ENCODE measurements around the gene DNAJC24.
"Not testable (repeated sequence)": the region's sequence is repeated elsewhere in the genome, so short reads cannot be mapped to it uniquely, and the experiment has no call there.

DNAJC24 gene, protein sequence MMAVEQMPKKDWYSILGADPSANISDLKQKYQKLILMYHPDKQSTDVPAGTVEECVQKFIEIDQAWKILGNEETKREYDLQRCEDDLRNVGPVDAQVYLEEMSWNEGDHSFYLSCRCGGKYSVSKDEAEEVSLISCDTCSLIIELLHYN

DNA sequence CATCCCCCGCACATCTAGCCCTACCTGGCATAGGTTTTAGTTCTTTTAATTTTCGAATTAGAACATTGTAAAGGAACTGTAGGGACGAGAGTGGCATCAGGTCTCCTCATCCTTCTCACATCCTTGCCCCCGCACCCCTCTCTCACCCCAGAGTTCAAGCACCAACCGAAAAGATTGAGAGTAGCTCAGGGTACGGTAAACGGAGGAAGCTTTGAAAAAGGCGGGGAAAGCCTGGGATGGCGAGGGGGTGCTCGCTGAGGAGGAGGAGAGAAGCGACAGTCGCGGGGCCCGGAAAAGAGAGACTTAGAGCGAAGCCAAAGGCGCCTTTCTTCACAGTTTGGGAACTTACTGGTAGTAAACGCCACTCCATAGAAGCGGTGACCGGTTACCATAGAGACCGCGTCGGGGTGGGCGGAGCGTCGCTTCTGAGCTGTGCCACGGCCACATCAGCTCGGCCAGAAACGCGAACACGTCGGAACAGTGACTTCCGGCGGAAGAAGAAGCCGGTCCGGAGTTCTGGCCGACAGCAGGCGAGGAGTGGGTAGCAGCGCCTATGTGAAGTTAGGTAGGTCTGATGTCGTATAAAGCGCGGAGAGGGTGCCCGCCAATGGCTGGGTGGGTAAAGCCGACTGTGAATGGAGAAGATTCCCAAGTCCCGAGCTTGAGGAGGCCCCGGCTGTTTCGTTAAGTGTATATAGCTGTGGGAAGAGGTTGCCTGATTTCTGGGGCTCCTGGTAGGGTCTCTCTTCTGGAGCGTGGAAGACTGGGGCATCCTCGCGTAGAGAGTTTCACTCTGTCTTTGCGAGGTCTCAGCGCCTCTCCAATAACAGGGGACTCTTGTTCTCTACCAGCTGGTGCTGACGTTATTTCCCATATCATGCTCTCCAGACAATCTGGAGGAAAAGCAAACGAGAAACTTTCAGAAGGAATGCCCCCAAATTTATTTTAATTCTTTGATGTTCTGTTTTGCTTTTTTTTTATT, at the start of gene DNAJC24, which contains the start of gene DCDC1:
DNAJC24 (plus strand) TSS at position 513 of the 982 bp plus-strand sequence. CDS start 889 bp downstream, outside the sequence.
DCDC1 (minus strand) TSS at position 392 of the 982 bp plus-strand sequence. CDS start 41,459 bp downstream, outside the sequence.
- peak; percentile 92 for DNase-seq (ENCODE audit: low read depth)

DNA sequence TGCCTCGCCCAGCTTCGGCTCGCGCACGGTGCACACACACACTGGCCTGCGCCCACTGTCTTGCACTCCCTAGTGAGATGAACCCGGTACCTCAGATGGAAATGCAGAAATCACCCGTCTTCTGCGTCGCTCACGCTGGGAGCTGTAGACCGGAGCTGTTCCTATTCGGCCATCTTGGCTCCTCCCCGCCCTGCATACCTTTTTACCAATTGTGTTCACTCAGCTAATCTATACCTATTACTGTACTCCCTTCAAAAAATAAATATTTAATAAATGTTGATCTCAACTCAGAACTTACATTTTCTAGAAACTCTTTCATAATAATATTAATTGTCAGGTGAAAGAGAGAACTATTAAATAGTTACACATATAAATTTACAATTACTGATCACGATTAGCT, 48.2 kb upstream of the DNAJC24 start:
- not testable (repeated sequence) for DNase-seq (ENCODE audit: low read depth)

DNA sequence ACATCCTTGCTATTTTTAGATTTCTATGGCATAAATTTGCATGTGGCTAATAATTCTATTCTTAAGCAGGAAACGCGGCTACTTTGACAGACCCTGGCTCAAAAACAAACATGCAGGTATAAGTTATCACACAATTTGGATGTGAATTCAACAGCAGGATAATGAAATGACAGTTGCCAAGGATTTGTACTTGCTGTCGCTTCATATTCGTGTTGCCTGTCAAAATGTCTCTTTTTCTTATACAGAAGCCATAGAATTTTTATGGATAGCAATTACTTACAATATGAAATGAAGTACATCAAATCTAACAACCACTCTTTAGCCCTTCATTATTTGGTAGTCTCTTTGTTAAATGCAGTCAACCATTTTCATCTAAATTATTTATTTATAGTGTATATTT, 46.5 kb upstream of the DNAJC24 start:
- no peak for DNase-seq (ENCODE audit: low read depth)

DNA sequence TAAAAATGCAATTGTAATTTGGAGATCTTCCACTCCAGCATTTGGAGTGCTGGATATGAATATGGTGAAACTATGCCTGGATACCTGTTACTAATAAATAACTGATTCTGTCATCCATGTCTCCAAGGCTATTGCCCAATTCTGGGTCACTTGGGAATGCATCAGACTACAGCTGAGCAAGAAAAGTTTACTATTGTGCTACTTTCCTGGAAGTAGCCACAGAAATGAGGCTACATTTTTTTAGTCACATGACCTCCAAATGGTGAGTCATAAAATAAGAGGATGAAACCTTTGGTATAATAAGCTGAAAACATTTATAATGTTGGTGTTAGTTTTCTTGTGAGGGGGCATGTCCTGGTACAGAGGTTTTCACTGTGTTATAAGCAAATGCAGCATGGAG, 44.5 kb upstream of the DNAJC24 start:
- DNase-seq (ENCODE audit: low read depth), result peak; percentile 47

DNA sequence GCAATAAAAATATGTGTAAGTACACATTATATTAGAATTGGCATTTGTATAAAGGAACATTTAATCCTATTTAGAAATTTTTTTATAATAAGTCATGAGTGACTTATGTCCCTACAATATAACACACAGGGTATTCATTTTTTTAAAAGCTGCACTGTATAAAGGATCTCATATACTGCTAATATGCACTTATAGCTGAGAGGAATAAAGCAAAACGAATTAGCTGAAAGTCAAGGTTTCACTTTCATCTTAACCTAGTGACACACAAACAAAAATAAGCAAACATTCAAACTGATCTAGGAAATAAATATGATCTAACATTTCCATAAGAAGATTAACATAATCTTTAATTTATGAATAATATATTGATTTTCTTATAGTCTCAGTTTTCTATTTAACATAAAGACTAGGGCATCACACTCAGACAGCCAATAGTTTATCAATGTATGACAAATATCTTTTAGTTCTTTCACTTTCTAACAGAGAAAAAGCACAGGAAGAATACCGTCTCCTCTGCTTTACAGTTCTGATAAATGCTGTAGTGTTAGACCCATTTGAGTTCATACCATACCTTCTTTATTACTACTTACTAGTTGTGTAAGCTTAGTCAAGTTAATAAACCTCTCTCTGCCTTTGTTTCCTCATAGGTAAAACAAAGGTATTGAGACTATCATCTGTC, 43.1 kb upstream of the DNAJC24 start:
- DNase-seq (ENCODE audit: low read depth), result no peak

DNA sequence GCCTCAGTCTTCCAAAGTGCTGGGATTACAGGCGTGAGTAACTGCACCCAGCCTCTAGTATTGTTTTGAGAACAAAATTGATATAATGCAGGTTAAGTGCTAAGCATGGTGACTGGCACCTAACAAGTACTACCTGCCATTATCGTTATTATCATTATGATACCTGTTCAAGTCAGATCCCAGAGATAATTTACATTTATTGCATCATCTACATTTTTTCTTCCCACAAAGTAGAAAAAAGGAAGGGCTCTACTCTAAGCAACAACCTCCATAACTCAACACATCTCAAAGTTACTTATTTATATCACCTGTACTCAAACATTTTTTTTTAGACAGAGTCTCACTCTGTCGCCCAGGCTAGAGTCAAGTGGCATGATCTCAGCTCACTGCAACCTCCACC, 42.2 kb upstream of the DNAJC24 start:
- DNase-seq (ENCODE audit: low read depth), result no peak

DNA sequence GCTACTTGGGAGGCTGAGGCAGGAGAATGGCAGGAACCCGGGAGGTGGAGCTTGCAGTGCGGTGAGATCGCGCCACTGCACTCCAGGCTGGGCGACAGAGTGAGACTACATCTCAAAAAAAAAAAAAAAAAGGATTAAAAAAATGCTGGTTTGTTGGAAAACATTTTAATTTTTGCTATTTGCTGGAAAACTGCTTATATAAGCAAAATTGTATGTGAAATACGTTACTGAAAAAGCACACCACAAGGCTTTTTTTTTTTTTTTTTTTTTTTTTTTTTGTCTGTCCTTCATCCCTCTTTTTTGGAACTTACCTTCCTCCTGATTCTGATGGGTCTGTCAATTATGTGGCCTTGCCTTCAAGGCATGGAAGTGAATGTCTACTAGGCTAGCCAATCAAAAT, 41.0 kb upstream of the DNAJC24 start:
- no peak for DNase-seq (ENCODE audit: low read depth)

DNA sequence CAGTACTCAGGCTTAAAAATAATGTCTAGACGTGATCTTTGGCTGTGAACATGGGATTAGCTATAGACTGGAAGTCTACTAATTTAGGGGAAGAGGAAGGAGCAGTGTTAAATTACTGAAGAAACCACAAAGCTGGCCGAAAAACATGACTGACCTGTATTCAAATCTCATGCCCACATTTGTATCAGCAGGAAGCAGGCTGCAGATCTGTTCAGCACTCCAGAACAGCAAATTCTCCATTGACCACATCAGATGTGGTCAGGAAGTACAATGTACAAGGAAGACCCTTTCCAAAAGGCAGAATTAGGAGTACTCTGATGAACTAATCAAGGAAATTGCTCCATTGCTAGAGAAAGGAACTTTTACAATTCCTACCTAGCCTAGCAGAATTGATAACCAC, 31.9 kb upstream of the DNAJC24 start:
- DNase-seq (ENCODE audit: low read depth), result no peak

DNA sequence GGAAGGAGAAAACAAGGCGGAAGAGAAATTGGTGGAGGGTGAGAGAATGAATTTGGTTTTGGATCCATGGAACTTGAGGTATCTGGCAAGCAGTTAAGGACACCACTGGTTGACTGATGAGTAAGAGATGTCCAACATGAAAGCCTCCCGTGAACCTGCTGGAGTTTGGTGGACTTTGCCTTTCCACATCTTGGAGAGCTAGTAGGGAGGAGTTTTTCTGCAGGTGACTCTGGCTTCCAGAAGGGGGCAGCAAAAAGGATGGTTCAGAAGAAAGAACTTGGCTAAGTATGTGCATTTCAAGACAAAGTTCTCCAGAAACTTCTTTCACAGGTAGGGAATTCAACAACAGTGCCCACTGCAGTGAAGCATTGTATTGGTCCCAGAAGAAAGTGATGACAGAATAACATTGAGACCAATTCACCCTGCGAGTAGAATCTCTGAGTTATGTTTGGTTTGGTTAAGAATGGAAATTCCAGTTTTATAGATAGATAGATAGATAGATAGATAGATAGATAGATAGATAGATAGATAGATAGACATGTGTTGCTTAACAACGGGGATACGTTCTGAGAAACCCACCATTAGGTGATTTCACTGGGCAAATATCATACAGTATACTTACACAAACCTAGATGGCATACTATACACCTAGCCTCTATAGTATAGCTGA, 28.6 kb upstream of the DNAJC24 start:
- DNase-seq (ENCODE audit: low read depth), result peak; percentile 44

DNA sequence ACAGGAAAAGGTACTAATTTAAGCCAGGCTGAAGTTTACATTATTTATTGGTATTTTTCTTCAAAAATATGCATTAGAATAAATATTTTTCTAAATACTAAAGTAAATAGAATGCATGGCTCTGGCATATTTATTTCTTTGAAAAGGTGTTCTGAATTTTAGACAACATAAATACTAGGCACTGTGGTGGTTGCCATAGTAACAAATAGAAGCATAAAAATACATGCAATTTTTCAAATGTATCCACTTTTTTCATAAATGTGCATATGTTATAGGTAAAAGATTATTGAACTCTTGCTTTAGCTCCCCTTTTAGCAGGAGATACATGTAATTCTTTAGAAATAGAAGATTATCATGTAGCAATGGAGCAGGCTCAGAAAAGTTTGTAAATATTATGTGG, 18.5 kb upstream of the DNAJC24 start:
- DNase-seq (ENCODE audit: low read depth), result no peak

DNA sequence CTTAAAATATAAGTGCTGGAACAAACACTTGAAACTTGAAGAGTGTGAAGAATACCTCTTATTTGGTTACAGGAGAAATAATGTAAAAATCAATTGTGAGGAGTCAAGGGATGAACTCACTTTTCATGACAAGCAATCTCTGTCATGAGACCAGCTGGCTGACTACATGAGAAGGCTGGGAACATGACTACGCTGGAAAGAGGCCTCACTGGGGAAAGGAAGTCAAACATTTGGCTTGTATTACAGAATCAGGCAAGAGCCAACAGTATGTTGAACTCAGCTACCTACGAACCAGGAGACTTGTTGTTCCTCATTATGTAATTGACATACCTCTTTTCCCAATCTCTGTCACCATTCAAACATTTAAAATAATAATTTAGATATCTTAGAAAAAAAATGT, 14.5 kb upstream of the DNAJC24 start:
- DNase-seq (ENCODE audit: low read depth), result no peak

DNA sequence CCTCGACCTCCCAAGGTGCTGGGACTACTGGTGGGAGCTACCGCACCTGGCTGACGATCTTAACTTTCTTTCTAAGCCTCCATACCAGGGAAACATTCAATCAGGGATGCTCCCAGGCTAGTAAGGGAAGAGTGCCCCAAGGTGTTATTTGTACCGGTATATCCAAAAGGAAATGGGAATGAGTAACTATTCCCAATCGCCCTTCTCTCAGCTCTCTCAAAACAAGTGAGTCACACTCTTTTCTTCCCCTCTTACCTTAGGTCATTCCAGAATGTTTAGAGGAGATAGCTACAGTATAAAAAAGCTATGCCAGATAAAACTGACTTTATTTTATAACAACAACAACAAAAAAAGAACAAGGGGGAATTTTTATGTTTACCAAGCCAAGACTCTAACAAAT, 13.8 kb upstream of the DNAJC24 start:
- DNase-seq (ENCODE audit: low read depth), result no peak

DNA sequence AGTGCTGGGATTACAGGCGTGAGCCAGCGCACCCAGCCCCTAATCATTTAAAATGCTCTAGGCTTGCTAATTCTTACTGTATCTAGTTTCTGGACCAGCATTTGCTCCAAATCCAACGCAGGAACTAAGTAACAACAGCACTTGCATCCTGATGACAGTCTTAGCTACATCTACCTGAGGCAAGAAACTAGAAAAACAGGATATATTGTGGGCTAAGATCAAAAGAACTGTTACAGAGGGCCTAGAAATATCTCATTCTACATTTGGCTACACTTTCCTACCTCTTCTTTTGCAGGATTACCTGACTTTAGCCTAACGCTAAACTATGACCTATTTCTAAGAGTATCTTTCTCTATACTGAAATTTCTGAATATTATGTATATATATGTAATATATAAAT, 7.9 kb upstream of the DNAJC24 start:
- no peak for DNase-seq (ENCODE audit: low read depth)

DNA sequence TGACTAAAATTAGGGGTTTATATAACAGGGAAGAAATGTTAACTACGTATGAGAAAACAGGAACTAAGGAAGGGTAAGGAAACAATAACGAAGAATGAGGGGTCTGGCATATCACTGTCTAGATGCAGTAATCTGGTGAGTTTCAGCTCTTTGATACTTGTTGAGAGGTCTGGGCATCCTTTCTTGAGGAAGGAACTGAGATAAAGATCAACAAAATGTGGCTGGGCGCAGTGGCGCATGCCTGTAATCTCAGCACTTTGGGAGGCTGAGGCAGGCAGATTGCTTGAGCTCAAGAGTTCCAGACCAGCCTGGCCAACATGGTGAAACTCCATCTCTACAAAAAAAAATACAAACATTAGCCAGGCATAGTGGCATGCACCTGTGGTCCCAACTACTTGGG, 2.9 kb upstream of the DNAJC24 start:
- DNase-seq (ENCODE audit: low read depth), result no peak

DNA sequence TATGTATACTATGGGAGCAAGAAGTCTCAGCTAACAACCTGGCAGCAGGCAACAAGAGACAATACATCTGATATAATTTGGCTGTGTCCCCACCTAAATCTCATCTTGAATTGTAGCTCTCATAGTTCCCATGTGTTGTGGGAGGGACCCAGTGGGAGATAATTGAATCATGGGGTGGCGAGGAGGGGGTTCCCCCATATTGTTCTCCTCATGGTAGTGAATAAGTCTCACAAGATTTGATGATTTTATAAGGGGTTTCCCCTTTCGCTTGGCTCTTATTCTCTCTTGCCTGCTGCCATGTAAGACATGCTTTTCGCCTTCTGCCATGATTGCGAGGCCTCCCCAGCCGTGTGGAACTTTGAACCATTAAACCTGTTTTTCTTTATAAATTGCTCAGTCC, 6.2 kb downstream of the DNAJC24 start:
- no peak for DNase-seq (ENCODE audit: low read depth)

DNA sequence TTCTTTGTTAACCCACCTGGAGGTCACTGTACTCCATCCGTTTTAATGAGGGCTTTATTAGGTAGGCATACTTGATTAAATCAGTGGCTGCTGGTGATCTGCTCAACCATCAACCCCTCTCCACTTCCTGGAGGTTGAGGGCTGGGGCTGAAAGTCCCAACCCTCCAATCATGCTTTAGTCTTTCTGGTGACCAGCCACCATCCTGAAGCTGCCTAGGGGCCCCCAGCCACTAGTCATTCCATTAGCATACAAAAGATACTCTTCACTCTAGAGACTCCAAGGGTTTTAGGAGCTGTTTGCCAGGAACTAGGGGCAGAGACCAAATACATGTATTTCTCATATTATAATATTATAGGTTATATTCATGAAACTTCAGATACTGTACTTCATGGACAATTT, 13.5 kb downstream of the DNAJC24 start:
- DNase-seq (ENCODE audit: low read depth), result no peak

DNA sequence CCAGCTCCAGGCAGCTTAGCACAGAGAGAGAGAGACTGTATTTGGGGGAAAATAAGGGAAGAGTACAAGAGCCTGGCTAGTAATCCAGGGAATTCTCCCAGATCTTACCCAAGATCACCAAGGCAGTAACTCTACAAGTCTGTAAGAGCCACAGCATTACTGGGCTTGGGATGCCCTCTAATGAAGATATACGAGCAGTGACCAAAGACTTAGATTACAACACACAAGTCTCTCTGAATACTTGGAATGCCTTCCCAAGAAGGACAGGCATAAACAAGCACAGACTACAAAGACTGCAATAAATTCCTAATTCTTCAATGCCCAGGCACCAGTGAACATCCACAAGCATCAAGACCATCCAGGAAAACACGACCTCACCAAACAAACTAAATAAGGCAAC, 17.7 kb downstream of the DNAJC24 start:
- DNase-seq (ENCODE audit: low read depth), result peak; percentile 68

DNA sequence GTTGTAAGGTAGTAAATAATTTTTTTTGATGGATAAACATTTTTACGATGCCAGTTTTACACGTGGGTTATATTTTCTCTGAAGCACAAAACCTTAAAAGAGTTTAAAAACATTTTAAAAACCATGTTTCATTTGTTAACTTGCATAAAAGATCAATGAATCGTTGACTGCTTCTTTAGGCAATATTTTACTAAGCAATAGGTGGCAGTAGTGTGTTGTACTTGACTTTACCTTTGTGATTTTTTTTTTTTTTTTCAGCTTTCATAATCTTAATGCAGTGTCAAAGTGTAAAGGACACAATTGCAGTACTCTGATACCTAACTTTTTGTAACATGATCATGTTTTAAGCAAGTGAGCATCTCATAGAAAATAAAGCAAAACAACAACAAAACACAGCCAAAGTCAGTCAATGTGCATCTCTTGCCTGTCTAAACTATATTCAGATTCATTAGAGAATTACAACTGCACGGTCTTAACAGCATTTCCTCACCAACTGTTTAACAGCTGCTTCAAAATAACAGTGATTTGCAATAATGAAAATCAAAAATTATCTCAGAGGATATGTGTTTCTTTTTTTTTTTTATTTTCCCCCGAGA, 27.7 kb downstream of the DNAJC24 start:
- DNase-seq (ENCODE audit: low read depth), result peak; percentile 28

DNA sequence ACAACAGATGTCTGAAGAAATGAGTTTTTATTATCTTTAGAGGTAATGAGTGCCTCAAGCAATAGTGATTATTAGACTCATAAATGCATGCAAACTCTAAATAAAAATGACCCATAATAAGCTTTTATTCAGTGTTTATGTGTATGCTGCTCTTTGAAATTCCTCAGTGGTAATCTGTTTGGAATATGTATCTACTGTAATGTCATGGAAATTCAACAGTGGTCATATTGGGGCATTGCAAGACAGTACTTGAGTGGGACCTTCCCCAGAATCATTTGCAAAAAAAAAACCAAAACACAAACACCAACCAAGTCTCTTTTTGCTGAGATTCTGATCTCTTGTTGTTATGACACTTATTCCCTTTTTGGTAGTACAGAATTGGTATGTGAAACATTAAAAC, 35.0 kb downstream of the DNAJC24 start:
- no peak for DNase-seq (ENCODE audit: low read depth)

DNA sequence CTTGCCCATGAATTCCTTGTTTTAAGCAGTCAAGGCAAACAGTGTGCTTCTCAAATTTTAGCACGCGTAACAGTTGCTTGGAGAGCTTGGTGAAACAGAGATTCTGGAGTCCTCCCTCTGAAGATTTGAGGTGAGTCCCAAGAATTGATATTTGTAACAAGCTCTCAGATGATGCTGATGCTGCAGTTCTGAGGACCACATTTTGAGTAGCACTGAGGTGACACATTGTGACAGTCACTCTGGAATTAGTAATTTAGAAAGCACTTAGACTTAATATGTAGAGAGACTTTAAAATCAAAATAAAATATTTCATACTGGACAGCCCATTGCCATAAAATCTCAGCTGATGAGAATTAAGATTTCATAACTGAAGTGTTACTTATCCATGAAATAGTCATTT, 38.5 kb downstream of the DNAJC24 start:
- no peak for DNase-seq (ENCODE audit: low read depth)

DNA sequence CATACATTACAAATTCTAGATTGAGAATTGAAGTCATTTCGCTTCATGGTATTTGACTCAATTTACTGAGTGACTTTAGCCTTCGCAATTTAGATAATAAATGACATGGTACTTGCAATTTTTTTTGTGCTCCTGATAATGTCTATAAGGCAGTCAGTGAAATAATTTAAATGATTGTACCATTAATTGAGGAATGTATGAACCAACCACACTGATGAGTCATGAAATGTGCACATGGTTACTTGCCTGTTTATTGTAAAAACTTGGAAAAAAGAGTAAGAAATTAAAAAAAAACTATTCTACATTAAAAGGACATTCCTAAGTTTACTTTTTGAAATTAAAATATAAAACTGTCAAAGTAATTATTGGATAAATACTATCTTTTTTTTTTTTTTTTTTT, 43.3 kb downstream of the DNAJC24 start:
- DNase-seq (ENCODE audit: low read depth), result peak; percentile 76

DNA sequence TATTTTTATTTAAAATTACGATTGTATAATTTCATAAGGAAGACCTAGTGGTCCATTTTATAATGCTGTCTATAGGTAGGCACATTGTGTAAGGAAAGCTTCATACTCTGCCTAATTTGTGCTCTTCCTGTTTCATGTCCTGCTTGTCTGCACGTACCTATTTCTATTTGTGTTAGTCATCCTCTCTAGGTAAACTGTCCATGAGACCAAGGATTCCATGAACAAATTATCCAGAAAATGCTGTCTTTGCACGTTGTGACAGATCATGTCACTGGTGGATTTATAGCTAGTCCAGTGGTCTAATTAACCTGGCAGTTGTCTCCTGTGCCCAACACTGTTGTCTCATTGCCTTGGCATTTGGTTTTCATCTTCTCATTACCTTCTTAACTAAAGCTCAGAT, 44.7 kb downstream of the DNAJC24 start:
- DNase-seq (ENCODE audit: low read depth), result no peak
